Lower leg skin (tissue), 3 donors: ENCODE data around the gene PACSIN2.

Experiments used
- POLR2A ChIP-seq, 2 donors: fragments of 450-650 bp; IDR thresholded peaks; one replicate each; pipeline ENCODE4 v1.6.1; 2016 to 2017; ENCODE audit warnings: antibody characterized with exemption in 2 of 2, mild to moderate bottlenecking in 1 of 2, moderate library complexity in 1 of 2
- TF ChIP-seq, protein P1 (sequence below), 3 donors: fragments of 450-650 bp; IDR thresholded peaks; one replicate each; pipeline ENCODE4 v1.5.1; 2016; ENCODE audit warnings: antibody characterized with exemption in 3 of 3, mild to moderate bottlenecking in 3 of 3, moderate library complexity in 2 of 3

DNA sequence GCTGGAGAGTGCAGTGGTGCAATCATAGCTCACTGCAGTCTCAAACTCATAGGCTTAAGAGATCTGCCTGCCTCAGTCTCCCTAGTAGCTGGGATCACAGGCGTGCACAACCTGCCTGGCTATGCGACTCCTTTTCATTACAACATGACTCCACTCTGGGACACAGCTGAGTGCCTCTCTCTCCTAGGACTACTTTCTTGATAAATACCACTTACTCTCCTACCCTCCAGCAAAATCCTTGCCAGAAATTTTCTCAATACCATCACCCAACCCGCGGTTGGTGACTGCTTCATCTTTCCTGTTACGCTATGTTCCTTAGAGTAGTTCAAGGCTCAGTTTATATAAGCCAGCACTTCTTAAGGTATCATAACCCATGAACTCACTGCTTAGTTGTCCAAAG is 184.8 kb downstream of the PACSIN2 start:
- TF ChIP-seq, protein P1, sequence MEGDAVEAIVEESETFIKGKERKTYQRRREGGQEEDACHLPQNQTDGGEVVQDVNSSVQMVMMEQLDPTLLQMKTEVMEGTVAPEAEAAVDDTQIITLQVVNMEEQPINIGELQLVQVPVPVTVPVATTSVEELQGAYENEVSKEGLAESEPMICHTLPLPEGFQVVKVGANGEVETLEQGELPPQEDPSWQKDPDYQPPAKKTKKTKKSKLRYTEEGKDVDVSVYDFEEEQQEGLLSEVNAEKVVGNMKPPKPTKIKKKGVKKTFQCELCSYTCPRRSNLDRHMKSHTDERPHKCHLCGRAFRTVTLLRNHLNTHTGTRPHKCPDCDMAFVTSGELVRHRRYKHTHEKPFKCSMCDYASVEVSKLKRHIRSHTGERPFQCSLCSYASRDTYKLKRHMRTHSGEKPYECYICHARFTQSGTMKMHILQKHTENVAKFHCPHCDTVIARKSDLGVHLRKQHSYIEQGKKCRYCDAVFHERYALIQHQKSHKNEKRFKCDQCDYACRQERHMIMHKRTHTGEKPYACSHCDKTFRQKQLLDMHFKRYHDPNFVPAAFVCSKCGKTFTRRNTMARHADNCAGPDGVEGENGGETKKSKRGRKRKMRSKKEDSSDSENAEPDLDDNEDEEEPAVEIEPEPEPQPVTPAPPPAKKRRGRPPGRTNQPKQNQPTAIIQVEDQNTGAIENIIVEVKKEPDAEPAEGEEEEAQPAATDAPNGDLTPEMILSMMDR (IDR thresholded peaks at IDR 0.05): no peak
- TF ChIP-seq POLR2A (IDR thresholded peaks at IDR 0.05): no peak
